ENCODE measurements around the gene PLIN5. TPM values are rescaled to one million over a fixed set of nuclear protein-coding genes. Genes with fewer than 3 reads are reported as not detected.

PLIN5 gene
- total RNA-seq, 1 experiment from 2014 or later: 8.1 TPM

DNA sequence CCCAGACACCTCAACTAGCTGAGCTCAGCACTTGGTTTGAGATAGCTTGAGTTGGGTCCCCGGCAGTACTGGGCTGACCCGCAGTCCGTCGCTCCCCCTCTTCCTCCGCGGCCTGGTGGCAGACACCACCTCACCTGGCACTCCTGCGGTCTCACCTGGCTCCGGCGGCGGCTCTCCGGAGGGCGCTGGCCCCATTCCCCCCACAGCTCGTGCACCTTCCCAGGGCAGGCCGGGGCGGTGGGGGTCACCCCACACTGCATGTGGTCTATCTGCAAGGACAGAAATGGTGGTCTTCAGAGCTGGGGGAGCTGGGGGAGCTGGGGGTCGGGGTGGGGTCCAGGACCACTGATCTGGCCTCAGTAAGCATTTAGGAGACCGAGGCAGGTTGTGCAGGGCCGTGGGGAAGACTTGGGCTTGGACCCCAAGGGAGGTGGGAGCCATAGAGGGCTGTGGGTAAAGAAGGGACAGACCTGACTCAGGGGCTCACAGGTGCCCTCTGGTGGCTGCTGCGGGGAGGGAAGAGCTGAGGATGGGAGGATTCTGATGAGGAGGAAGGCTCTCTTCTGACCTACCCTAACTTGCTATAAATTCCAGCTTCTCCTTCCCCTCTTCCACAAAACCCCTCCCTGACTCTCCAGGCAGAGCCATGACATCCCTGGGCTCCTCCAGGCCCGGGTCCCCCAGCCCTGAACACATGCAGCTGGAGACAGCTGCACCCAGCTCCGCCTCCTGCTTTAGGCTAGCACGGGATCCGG lies 10.0 kb downstream of the PLIN5 start (continued):
- TF ChIP-seq, protein P1, sequence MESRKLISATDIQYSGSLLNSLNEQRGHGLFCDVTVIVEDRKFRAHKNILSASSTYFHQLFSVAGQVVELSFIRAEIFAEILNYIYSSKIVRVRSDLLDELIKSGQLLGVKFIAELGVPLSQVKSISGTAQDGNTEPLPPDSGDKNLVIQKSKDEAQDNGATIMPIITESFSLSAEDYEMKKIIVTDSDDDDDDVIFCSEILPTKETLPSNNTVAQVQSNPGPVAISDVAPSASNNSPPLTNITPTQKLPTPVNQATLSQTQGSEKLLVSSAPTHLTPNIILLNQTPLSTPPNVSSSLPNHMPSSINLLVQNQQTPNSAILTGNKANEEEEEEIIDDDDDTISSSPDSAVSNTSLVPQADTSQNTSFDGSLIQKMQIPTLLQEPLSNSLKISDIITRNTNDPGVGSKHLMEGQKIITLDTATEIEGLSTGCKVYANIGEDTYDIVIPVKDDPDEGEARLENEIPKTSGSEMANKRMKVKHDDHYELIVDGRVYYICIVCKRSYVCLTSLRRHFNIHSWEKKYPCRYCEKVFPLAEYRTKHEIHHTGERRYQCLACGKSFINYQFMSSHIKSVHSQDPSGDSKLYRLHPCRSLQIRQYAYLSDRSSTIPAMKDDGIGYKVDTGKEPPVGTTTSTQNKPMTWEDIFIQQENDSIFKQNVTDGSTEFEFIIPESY (IDR thresholded peaks at IDR 0.05; ENCODE audit: extremely low read depth, insufficient replicate concordance, low read length): no peak
- TF ChIP-seq REST (IDR thresholded peaks at IDR 0.05; ENCODE audit: low read depth): no peak

DNA sequence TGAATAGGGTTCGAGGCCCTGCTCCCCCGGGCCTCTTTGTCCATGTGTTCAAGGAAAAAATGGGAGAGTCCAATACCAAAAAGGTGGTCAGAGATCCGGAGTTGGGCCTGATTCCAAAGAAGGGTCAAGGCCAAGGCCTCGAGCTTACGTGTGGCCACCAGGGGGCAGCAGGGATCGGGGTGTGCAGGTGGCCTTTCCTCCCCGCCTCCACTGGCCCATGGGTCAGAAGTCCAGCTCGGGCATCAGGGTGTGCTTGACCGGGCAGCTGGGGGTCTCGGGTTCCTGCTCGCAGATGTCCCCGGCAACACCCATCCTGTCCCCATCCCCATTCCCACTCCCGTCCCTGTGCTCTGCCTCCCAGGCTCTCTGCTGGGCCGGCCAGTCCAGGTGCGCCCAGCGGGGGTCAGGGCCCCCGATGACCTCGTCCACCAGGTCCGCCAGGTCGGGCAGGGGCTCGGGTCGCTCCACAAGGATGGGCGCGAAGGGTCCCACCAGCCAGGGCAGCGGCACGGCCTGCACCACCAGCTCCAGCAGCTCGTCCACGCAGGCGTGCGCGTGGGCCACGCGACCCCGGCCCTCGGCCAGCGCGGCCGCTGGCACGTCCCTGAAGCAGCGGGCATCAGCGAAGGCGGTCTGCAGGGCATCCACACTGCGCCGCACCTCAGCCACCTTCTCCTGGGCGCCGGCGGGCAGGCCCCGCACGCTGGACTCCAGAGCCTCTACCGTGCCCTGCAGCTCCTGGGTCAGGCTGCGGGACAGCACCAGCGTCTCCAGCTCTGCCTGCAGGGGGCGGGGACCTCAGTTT lies 11.5 kb downstream of the PLIN5 start:
- H3K4me2 ChIP-seq (ENCODE audit: low read length): no peak overlapping the region
- RAD21 ChIA-PET (ENCODE audit: low non-redundant PET in 1 of 2, low total read pairs in 2 of 2, uncharacterized antibody in 2 of 2, unreplicated experiment in 2 of 2): interaction anchor here in 1 of 2 experiments (1.0 kb wide), 1 partner anchor 11 kb away, joined by 3 read pairs; the partner anchor contains the start of gene PLIN5
- no peak overlapping the region for H3K4me3 ChIP-seq (replicated peaks in 1 of 2; ENCODE audit: low read depth in 1 of 2, low read length in 2 of 2)
- H3K9ac ChIP-seq (ENCODE audit: low read length): no peak overlapping the region
- peaks cover 0 to 7% of the 10 kb centered on the region in 2 experiments; a peak in 1 of 4 replicates for H3K4me1 ChIP-seq (ENCODE audit: control insufficient read depth in 1 of 2, insufficient read depth in 2 of 2, low read length in 2 of 2)
- no peaks in the 10 kb centered on the region for H3K36me3 ChIP-seq (ENCODE audit: control insufficient read depth in 1 of 2, insufficient read depth in 2 of 2, low read length in 2 of 2)
- TF ChIP-seq POLR2A (IDR thresholded peaks at IDR 0.05; ENCODE audit: borderline replicate concordance, extremely low read depth, insufficient read depth, insufficient read length) (no peak), CTCF (IDR thresholded peaks at IDR 0.05 in 2 of 3, conservative IDR thresholded peaks at IDR 0.05 in 1 of 3; ENCODE audit: borderline replicate concordance in 1 of 3, insufficient read depth in 1 of 3, low read depth in 2 of 3, low read length in 2 of 3) (peak; percentile 75 to 92 (median 86); a peak in 5 of 6 replicates), RAD21 (IDR thresholded peaks at IDR 0.05; ENCODE audit: low read depth) (peak; percentile 72), YY1 (IDR thresholded peaks at IDR 0.05; ENCODE audit: extremely low read depth, insufficient replicate concordance, low read depth, low read length) (peak; percentile 31)
- H3K27ac ChIP-seq (ENCODE audit: low read depth, low read length): no peak overlapping the region
- POLR2A ChIA-PET: interaction anchor here (0.7 to 1.7 kb wide), 2 partner anchors 11 to 286 kb away, joined by 3 to 7 read pairs; partner anchors contain the start of gene PLIN5
- H3K9me3 ChIP-seq (ENCODE audit: control insufficient read depth in 1 of 2, insufficient read depth in 1 of 2, low read depth in 1 of 2, low read length in 2 of 2): no peaks in the 10 kb centered on the region
- CTCF ChIA-PET: interaction anchor here (0.8 to 4.9 kb wide), 19 partner anchors 8 to 286 kb away, joined by 3 to 76 read pairs (median 3); partner anchors contain the start of genes CHAF1A, FEM1A, HDGFL2 and PLIN5
- H3K27me3 ChIP-seq (ENCODE audit: insufficient read depth, low read length): no peaks in the 10 kb centered on the region
- DNase-seq (ENCODE audit: low read depth, low spot score) (peak; percentile 29), ATAC-seq (peak; percentile 66)
- no peaks in the 10 kb centered on the region for H4K20me1 ChIP-seq (ENCODE audit: insufficient read depth)
- H2AFZ ChIP-seq (ENCODE audit: low read depth, low read length, poor library complexity, severe bottlenecking): no peak overlapping the region
- no peaks in the 10 kb centered on the region for H3K79me2 ChIP-seq (ENCODE audit: insufficient read depth, low read length)
- BruUV-seq (replicated peaks): no TSS peak
- intact Hi-C loops (cut with micrococcal nuclease): loop anchor here (2.0 to 10.0 kb wide), 2 partner anchors 113 to 259 kb away; no protein-coding TSS in a partner anchor
- no peaks in the 10 kb centered on the region for H3K9me2 ChIP-seq (ENCODE audit: insufficient read depth)

Data from HCT116 (cell line).